HG02970 (cell line): ENCODE measurements around the gene HTR2B.
"Not testable (repeated sequence)": the region's sequence is repeated elsewhere in the genome, so short reads cannot be mapped to it uniquely, and the experiment has no call there.

Experiments
- ATAC-seq: cut with Tn5 transposase; IDR thresholded peaks from one replicate; pipeline ENCODE4 v1.9.1; 2021; ENCODE audit warnings: mild to moderate bottlenecking, moderate library complexity, moderate number of reproducible peaks; ENCODE audit not compliant: unreplicated experiment, low FRiP score

HTR2B gene

DNA sequence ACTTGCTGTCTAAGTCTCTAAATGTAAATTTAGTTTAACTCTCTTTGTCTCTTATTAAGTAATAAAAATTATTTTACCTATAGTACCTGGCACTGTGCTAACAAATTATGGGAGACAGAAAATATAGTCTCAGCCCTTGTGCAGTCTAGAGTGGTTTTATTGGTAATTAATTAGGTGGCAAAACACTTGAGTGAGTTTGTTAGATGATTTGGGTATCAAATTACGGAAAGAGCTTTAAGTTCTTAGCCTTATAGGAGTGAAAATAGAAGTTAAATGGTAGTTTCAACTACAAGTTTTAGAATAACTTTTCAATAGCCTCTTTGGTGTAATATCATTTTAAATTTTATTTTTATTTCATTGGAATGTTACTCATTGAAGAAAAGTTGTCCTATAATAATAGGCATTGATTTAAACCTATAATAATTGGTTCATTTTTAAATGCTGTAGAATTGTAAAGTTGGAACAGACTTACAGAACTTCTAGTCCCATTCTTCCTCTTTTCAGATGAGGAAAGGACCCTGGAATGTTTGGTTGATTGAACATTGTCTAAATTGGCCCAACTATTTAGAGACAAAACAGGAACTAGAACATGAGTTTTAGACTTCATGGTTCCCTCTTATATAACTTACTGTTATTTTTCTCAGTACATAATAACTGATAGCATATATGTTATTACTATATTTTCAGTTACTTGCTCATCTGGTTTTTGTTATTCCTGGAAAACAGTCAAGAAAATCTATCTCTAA lies 10.2 kb upstream of the HTR2B start:
- ATAC-seq: no peak

DNA sequence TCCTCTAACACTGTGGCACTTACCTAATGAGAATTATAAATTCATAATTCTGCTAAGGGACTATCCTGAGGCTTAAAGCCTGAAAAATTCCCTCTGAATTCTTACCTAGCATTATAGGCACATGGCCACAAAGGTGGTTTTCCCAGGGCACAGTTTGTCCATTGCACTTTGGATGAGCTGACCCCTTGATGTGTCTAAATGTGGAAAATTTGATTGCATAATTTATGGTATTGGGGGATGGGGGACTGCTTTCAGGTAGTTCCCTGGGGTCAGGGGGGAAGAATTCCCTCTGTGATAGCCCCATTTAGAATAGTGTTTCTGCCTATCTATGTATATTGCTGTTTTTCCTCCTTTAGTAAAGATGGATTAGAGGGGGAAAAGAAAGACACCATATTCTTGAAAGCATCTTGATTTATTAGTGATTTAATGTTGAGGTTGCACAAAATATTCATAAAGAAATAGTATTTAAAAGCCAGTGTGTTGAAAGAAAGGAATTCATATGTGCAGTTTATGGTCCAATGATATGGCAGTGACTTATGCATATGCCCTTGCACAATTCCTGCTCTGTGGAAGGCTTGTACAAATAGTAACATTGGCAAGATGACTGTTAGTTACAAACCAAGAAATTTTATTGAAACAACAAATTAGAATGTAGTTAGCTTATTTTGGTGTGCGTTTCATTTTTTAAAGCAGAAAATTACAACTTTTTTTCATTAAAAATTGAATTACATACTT lies 8.7 kb upstream of the HTR2B start:
- no peak for ATAC-seq

DNA sequence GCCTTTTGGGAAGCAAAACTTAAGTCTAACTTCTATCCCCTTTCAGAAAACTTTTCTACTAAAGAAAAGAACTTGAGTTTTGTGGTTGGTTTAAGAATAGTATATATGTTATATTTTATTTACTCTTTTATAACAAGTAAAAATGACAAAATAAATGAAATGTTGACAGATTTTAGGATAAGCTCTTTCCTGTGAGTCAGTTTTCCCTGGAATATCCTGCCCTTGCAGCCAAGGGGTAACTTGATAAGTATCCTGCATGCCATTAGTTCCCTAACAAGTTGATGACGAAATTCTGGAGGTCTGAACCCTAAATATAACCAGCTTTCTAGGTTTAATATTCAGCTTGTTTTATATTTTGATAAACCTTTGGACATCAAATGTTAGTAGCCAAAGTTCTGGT lies 7.3 kb upstream of the HTR2B start:
- no peak for ATAC-seq

DNA sequence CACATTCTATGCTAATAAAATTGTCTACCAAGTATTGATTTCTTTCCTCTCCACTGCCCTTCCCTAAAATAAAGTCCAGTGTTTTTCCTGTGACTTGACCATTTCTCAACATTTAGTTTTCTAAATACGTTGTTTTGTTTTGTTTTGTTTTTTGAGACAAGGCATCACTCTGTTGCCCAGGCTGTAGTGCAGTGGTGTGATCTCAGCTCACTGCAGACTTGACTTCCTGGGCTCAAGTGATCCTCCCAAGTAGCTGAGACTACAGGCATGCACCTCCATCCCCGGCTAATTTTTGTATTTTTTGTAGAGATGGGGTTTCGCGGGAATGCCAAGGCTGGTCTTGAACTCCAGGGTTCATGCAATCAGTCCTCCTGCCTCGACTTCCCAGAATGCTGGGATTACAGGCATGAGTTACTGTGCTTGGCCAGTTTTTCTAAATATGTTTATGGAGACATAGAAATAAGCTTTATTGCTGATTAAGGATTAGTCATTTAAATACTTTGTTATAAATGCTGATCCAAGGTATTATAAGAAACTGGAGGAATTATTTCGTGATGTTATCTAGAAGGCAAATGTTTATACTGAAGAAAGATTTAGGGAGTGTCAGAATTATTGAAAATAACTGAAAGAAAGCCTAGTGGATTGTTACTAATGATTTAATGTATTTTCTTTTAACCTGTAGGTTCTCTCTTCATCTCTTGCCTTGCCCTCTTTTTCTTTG lies 5.7 kb upstream of the HTR2B start:
- no peak for ATAC-seq

DNA sequence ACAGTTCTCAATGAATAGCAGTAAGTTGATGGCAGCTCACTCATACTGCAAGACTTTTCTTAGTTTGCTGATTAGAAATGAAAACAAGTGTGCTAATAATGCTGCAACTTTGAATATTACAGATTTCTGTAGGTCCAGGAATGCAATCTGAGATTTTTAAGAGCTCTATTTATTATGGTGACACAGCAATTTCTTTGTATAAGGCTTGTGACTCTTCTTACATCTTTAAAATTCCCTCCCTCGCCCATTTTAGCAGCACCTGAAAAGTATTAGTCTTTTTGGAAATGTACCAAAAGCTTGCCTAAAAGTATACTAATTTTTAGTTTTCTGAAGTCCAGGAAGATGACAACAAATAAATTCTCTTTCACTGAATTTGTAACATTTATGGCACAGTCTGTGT lies 4.4 kb upstream of the HTR2B start:
- ATAC-seq: no peak

DNA sequence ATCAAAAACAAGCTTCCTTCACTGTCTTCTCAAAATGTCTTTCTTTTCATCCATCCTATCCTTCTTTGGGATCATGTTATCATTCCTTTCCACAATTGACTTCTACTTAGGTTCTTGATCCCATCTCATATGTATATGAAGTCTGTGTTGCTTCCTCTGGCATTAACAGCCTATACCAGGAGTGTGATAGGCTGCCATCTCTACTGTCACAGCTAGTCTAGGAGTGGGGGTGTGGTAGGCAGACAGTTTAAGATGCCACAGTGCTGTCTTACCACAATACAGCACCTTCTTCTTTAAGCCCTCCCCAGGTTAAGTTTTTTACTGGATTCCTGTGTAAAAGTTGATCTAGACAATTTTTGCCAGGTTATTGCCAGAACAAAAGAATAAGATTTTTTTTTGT lies 3.7 kb upstream of the HTR2B start:
- no peak for ATAC-seq

DNA sequence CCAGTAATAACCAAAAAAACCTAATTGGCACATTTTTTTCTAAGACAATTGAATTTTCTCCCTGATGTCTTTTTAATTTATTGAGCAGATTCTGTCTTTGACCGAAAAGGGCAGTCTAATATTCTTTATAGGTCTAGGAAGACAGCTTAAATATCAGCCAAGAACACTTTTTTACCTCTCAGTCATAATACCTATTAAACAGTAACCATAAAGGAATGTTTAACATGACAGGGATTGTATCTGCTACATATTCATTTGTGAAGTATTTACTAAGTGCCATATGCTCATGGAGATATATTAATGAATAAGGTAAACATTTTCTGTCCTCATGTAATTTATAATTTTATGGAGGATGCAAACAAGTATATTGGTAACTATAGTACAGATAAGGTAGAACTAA lies 3.1 kb upstream of the HTR2B start:
- ATAC-seq: no peak

DNA sequence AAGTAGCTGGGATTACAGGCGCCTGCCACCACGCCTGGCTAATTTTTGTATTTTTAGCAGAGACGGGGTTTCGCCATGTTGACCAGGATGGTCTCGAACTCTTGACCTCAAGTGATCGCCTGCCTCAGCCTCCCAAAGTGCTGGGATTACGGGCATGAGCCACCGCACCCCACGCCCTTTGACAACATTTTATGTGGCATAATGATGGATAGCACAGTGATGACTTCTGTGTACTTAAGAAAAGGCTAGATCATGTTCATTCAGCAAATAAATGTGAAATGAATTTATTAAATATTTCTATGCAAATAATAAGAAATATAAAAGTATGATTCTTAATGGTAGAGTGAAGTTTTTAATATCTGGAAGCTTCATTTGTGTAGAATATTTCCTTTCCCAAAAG lies 2.6 kb upstream of the HTR2B start:
- ATAC-seq: no peak

DNA sequence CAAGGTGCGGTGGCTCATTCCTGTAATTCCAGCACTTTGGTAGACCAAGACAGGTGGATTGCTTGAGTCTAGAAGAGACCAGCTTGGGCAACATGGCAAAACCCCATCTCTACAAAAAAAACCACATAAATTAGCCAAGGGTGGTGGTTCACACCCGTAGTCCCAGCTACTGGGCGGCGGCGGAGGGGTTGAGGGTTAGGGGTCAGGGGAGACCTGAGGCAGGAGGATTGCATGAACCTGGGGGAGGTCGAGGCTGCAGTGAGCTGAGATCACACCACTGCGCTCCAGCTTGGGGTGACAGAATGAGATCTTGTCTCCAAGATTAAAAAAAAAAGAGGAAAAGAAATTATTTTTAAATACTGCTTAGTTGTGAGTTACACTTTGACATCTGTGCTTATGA lies 1.3 kb upstream of the HTR2B start:
- no peak for ATAC-seq

DNA sequence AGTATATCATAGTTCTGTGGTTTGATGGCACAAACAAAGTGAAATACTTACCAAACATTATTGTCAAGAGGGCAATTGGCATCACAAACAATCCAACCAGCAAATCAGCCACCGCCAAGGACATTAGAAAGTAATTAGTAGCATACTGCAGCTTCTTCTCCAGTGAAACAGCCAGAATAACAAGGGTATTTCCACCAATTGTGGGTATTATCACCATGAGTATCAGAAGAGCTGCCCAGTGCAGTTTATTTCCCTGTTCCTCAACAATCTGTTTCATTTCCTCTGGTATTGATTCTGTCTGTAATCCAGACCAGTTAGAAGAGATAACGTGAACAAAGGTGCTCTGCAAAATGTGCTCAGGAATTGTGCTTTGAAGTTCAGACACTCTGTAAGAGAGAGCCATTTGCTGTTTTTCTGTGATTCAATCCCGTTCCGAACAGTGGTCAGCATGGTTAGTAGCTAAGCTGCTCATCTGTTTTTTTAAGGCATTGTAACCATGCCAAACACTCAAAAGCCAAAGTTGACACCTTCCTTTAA lies 1.4 kb downstream of the HTR2B start:
- ATAC-seq: no peak

DNA sequence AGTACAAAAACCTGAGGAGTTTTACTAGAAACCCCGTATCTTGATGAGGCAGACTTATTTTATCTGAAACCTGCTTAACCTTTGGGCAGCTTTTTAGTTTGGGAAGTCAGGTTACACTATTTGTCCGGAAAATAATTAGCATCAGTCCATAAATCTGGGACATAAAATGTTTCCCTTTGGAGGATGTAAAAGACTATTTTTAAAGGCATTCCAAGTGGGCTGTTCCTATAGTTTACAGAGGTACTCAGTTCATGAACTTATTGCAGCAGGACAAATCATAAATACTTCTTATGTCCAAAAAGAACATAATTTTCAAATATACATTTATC lies 6.3 kb downstream of the HTR2B start:
- no peak for ATAC-seq

DNA sequence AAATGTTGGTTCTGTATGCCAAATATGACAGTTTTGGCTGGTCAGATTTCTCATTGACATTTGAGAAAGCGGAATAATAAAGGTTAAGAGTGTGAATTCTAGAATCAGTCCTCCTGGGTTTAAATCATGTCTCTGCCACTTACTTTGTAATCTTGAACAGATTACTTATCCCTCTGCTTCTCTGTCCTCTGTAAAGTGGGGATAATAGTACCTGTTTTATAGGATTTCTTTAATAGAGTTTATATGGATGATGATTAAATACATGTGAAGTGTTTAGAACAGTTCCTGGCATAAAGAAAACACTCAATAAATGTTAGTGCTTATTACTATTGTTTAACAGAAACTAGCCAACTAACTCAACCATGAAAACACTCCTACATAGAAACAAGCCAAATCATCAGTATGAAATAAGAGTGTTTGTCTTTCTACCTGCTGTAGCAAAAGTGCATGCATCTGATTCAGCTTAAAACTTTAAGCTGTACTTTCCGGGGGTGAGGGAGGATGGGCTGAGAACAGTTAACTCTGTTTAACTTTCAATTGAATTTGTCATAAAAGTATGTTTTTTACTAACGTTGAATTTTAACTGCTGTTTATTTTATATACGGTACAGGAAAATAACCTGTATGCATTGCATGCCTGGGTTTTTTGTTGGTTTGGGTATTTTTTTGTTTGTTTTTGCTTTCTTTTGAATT lies 6.8 kb downstream of the HTR2B start:
- ATAC-seq: no peak

DNA sequence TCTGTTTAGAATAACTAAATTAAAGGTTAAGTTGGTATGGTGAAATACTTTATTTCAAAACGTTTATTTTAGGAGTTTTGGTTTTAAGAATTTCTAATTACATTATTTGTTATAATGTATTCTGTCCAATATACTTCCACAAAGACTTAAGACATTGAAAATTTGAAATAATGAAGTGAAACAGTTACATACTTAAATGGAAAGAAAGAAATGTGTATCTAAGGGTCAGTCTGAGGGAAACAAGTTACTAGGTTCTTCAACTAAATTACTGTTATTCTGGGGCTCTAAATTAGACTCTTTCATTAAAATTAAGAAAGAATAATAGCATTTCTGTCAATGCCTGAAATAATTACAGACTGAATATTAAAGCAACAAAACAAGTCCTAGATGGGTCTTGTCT lies 7.7 kb downstream of the HTR2B start:
- ATAC-seq: no peak

DNA sequence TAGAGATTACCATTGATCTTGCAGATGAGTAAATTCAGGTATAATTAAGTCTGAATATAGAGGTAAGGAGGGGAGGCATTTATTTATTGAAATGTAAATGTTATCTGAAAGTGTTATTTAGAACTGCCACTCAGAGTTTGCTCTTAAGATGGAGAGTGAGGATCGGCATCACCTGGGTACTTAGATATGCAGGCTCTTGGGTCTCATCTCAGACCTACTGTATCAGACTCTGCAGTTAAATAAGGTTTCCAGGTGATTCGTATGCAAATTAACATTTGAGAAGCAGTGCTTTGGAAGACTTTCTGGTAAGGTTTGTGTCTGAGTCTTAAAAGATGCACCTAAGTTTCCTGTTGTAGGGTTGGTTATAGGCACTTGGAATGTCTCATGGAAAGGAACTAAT lies 9.2 kb downstream of the HTR2B start:
- ATAC-seq: no peak

DNA sequence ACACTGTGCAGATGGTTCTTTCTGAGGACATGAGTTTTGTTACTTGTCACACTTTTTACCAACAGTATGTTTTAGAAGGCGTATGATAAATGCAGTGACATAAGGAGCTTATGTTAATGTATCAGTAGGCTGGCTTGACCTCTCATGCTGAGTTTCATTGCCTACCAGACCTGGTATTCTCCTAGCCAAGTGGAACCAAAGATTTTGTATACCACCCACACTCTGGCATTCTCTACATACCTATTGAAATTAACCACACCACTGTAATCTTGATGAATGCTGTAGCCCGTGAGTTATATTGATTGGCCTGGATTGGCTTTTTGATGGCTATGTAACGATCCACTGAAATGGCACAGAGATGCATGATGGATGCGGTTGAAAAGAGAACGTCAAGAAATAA lies 11.4 kb downstream of the HTR2B start:
- no peak for ATAC-seq

DNA sequence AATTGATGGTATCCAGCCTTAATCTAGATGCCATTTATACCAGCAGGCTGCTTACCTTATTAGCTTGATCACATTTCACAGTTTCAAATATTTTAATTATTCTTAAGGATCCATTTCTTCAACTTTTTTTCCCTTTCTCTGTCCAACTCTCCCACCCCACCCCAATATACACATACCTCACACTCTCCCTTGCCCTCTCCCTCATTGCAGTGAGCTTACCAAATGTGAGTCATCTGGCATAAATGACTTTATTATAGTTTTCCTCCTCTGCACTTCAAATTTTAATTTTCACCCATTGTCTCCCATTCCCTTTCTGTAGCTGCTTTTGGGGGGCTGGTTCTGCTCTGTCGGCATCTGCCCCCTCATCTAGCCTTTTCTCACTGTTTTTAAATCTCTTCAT lies 12.9 kb downstream of the HTR2B start:
- ATAC-seq: no peak

DNA sequence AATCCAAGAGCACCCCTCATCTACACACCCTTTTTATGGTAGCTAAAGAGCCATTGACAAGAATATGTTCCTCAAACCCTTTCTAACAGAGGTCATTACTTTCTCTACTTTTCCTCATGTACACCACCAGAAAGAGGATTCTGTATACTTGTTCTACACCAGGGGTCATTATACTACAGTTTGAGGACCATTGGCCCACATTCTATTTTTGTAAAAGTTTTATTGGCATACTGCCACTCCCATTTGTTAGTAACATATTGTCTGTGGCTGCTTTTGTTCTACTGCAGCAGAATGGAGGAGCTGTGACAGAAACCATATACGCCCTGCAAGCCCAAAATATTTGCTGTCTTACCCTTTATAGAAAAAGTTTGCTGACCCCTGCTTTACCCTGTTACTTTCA lies 14.3 kb downstream of the HTR2B start:
- ATAC-seq: no peak

DNA sequence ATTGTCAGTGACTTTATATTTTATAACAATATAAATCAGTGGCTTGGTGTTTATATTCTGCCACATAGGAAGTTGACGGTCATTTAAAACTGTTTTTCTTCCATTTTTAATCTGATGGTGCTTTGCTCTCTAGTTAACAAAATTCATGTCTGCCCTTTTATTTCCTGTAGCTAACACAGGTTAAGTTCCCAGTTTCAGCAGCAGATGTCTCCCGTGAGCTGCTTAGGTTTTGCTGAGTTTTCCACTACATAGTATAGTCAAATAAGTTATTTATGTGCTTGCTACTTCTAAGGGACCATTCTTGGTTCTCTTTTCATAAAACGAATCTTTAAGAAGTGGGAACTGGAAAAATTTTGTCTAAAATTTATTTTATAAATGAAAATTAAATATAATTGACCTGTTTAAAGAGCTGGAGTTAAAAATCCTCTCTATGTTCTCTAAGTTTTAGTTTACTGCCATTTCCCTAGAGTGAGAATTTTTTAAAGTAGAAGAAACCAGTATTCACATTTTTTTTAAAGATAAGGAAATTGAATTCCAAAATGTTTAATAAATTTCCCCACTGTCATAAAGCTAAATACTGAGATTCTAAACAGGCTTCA lies 20.6 kb downstream of the HTR2B start:
- no peak for ATAC-seq

DNA sequence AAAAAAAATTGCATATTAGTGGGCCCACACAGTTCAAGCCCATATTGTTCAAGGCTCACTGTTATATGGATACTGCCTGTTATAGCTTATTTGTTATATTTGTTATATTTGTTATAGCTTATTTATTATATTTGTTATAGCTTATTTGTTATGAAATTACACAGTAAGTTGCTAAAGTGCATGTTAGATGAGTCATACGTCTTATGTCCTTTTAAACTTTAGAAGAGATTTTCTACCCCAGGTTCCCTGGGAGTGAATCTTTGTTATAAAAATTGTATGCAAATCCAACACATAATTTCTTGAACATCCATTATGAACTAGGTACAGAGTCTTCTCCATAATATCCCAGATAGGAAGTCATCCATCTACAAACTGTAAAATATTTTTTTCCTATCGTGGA lies 22.1 kb downstream of the HTR2B start:
- no peak for ATAC-seq

DNA sequence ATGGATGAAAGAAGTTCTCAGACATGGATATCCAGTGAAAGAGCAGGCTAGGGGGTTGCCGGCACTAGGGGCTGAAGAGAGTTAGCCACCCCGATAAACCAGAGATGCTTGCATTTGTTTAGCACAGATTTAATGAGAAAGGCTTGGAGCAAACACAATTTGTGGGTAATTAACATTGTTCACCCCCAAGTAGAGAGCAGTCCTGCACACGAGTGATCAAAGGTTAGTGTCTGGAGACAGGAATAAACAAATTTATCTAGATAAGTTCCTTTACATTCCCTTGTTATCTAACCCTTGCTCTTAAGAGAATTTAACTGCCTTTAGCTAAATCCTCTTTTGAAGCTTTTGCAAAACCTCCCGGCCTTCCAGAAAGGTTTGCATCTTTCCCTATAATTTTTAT lies 23.9 kb downstream of the HTR2B start:
- no peak for ATAC-seq

DNA sequence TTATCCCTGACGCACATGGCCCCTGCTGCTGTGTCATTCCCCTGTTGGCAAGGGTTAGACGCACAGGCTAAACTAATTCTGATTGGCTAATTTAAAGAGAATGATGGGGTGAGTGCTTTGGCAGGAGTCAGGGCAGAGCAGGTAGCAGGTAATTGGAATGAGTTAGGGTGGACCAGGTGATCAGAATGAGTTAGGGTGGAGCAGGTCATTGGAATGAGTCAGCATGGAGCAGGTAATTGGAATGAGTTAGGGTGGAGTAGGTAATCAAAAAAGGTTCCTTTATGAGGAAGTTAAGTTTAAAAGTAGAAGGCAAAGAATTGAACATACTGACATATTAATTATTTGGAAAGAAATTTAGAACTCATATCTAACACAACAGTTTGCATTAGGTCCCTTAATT lies 24.5 kb downstream of the HTR2B start:
- not testable (repeated sequence) for ATAC-seq
